D721Med (cell line): ENCODE results near the gene TNNI3.

Experiments
- DNase-seq: peaks from one replicate; pipeline ENCODE4 v3.0.0; 2011; ENCODE audit warnings: low spot score; ENCODE audit not compliant: insufficient read length
- FAIRE-seq: peaks from 2 replicates; lab custom pipeline; 2011; peaks lifted over from hg19 to GRCh38; lab: Jason Lieb, UNC
- CTCF ChIP-seq: IDR thresholded peaks from 2 replicates; pipeline ENCODE4 v1.5.1; 2012; ENCODE audit warnings: mild to moderate bottlenecking, control low read depth; ENCODE audit not compliant: insufficient read depth; ENCODE audit errors: missing control alignments

Gene TNNI3

GRCh38 chr19:55116232-55116858 lies 41.2 kb downstream of the TNNI3 start:
- FAIRE-seq, result no peak
- DNase-seq, result no peak
- TF ChIP-seq CTCF, result no peak

- no peak for DNase-seq
- no peak for TF ChIP-seq CTCF
Observed at GRCh38 chr19:55115446-55116065, 42.0 kb downstream of the TNNI3 start.

GRCh38 chr19:55114566-55115145 lies 42.9 kb downstream of the TNNI3 start:
- DNase-seq, result no peak
- no peak for TF ChIP-seq CTCF
- FAIRE-seq, result no peak

More at GRCh38 chr19:55115446-55116065, 42.0 kb downstream of the TNNI3 start:
- no peak for FAIRE-seq

GRCh38 chr19:55113570-55114039 lies 43.9 kb downstream of the TNNI3 start:
- FAIRE-seq (no peak), DNase-seq (no peak)
- no peak for TF ChIP-seq CTCF

- DNase-seq (no peak), FAIRE-seq (no peak)
- TF ChIP-seq CTCF, result no peak
Observed at GRCh38 chr19:55112777-55113569, 44.6 kb downstream of the TNNI3 start.

GRCh38 chr19:55112246-55112776 lies 45.2 kb downstream of the TNNI3 start:
- no peak for FAIRE-seq
- DNase-seq, result no peak

More at GRCh38 chr19:55112246-55112776, 45.2 kb downstream of the TNNI3 start:
- TF ChIP-seq CTCF, result no peak
